Right ventricle myocardium inferior (tissue), 1 donor: Measurements from ENCODE around the gene NKX3-2. TPM values are rescaled to one million over a fixed set of nuclear protein-coding genes. Genes with fewer than 3 reads are reported as not detected.

Experiments
- ATAC-seq: fragments of 200-7000 bp; cut with Tn5 transposase; one replicate; pipeline ENCODE4 v1.9.1; 2020; ENCODE audit warnings: mild to moderate bottlenecking, moderate library complexity
- DNase-seq: peaks from one replicate; pipeline ENCODE4 v3.0.0; 2021; ENCODE audit errors: missing footprints
- intact Hi-C: fragments of 100-400 bp; cut with DNase I; formaldehyde crosslinking; loops from one replicate; pipeline ENCODE4 v1.11.0; 2022
- total RNA-seq: library from RNA; stranded (reverse); fragmentation: NEBNext Ultra II Directional; extraction: Animal tissue kit (Norgen Biotek cat#: 25700); gene quantifications from one replicate; pipeline ENCODE4 v1.2.1, GENCODE V29; 2021
- donor health status: DM: no; HTN: yes; CAD: no; lungs with severe emphysema.

NKX3-2 gene
- total RNA-seq, 1 donor from 2014 or later, result not detected

GRCh38 chr4:13522282-13523104 is 21.8 kb downstream of the NKX3-2 start:
- DNase-seq, result no peak
- intact Hi-C loops, result no loop called here
- no peak for ATAC-seq

GRCh38 chr4:13521047-13521446 is 23.3 kb downstream of the NKX3-2 start:
- ATAC-seq, result no peak
- no peak for DNase-seq
- intact Hi-C loops, result no loop called here

GRCh38 chr4:13516315-13516860 is 27.9 kb downstream of the NKX3-2 start:
- DNase-seq, result no peak
- intact Hi-C loops, result no loop called here
- no peak for ATAC-seq

GRCh38 chr4:13515268-13515667 is 29.0 kb downstream of the NKX3-2 start:
- ATAC-seq (no peak), DNase-seq (no peak)
- intact Hi-C loops, result no loop called here

- ATAC-seq (no peak), DNase-seq (no peak)
- intact Hi-C loops, result no loop called here
These were observed 29.6 kb downstream of the NKX3-2 start for GRCh38 chr4:13514722-13515121.

GRCh38 chr4:13511101-13511500 is 33.2 kb downstream of the NKX3-2 start:
- intact Hi-C loops, result no loop called here

GRCh38 chr4:13509442-13509841 is 34.9 kb downstream of the NKX3-2 start:
- intact Hi-C loops, result no loop called here
- DNase-seq (no peak), ATAC-seq (no peak)

More at GRCh38 chr4:13511101-13511500, 33.2 kb downstream of the NKX3-2 start:
- ATAC-seq, result no peak
- DNase-seq, result no peak

GRCh38 chr4:13504374-13504773 is 39.9 kb downstream of the NKX3-2 start:
- DNase-seq, result no peak
- ATAC-seq, result no peak
- intact Hi-C loops, result no loop called here

- ATAC-seq, result no peak
- intact Hi-C loops, result no loop called here
- no peak for DNase-seq
These were observed 45.8 kb downstream of the NKX3-2 start for GRCh38 chr4:13498469-13498868.

GRCh38 chr4:13496605-13497004 is 47.7 kb downstream of the NKX3-2 start:
- DNase-seq, result no peak
- intact Hi-C loops, result no loop called here
- ATAC-seq, result no peak

GRCh38 chr4:13495753-13496152 is 48.6 kb downstream of the NKX3-2 start:
- ATAC-seq (no peak), DNase-seq (no peak)
- intact Hi-C loops, result no loop called here

- intact Hi-C loops, result no loop called here
- no peak for ATAC-seq
- no peak for DNase-seq
These were observed 50.5 kb downstream of the NKX3-2 start for GRCh38 chr4:13493793-13494192.

GRCh38 chr4:13492747-13493146 is 51.6 kb downstream of the NKX3-2 start:
- no peak for ATAC-seq
- intact Hi-C loops, result no loop called here

More at GRCh38 chr4:13492747-13493146, 51.6 kb downstream of the NKX3-2 start:
- DNase-seq, result no peak

Other genes starting within 250 kb of the NKX3-2 start
- gene RAB28, start 60.2 kb downstream of the NKX3-2 start, total RNA-seq, result 20.2 TPM
- gene BOD1L1, start 83.2 kb upstream of the NKX3-2 start, total RNA-seq, result 17.8 TPM